Measurements from ENCODE around the gene FGF6.

FGF6 gene

DNA sequence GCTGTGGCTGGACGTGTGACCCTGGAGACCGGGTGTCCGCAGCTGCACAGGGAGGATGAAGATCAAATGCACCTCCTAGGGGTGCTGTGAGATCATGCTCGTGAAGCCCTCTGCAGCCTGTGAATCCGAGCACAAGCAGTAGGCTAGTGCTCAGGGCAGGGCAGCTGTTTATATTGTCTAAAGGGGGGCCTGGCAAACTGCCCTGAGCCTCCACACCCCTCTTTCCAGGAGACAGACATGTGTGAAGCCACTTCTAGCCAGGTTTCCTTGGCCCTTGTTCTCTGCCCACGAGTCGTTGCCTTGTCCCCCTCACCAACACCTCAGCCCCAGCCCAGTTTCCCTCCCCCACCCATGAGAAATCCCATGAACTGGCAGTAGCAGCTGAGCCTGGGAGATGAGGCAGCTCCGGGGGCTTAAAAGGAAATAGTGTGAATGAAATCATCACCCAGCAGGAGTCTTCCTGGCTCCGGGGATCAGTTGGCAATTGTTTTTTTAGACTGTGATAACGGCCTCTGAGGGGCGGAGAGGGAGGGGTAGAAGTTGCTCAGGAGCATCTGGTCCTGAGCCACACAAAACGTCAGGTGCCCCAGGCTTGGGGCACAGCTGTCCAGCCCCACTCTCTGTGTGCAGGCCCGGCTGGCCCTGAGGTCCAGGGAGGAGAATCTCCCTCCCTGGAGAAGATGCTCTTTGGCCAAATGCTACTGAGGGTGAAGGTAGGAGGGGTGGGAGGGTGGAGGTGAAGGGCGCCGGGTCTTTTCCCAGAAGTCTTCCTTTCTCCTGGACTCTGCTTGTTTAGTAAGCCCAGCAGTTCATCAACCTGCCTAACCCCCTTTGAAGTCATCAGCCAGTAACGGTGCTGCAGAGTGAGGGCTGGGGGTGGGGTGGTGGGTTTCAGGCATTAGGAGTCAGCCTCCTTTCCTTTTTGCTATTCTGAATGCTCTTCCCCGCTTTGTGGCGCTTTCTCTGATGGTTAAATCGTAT, 4.0 kb downstream of the FGF6 start:
- Mint-ChIP-seq H3K4me3 (no peak overlapping the region), H3K36me3 (ENCODE audit: insufficient read depth) (peaks cover 2% of the 10 kb centered on the region), H3K4me1 (peaks cover 5% of the 10 kb centered on the region), H3K27me3 (peaks cover 48% of the 10 kb centered on the region), H3K9me3 (no peaks in the 10 kb centered on the region), H3K27ac (ENCODE audit: low read depth) (no peak overlapping the region)
- DNase-seq (ENCODE audit: low spot score in 2 of 2) = no peak
- ATAC-seq (replicated peaks; ENCODE audit: extremely low read depth, poor library complexity, severe bottlenecking) = no peak

- no peaks in the 10 kb centered on the region for H3K9me3 Mint-ChIP-seq
- H3K27me3 Mint-ChIP-seq = peaks cover 39% of the 10 kb centered on the region
- H3K36me3 Mint-ChIP-seq (ENCODE audit: insufficient read depth) = peaks cover 2% of the 10 kb centered on the region
- no peak for DNase-seq (ENCODE audit: low spot score in 2 of 2)
- H3K4me3 Mint-ChIP-seq = no peak overlapping the region
- ATAC-seq (replicated peaks; ENCODE audit: extremely low read depth, poor library complexity, severe bottlenecking) = no peak
- H3K27ac Mint-ChIP-seq (ENCODE audit: low read depth) = no peak overlapping the region
- H3K4me1 Mint-ChIP-seq = peaks cover 5% of the 10 kb centered on the region
These were observed 5.3 kb downstream of the FGF6 start for GRCh38 chr12:4440187-4440941.

- H3K4me3 Mint-ChIP-seq = no peak overlapping the region
- peaks cover 2% of the 10 kb centered on the region for H3K36me3 Mint-ChIP-seq (ENCODE audit: insufficient read depth)
- peaks cover 5% of the 10 kb centered on the region for H3K4me1 Mint-ChIP-seq
These were observed 5.9 kb downstream of the FGF6 start for GRCh38 chr12:4439736-4440135.

DNA sequence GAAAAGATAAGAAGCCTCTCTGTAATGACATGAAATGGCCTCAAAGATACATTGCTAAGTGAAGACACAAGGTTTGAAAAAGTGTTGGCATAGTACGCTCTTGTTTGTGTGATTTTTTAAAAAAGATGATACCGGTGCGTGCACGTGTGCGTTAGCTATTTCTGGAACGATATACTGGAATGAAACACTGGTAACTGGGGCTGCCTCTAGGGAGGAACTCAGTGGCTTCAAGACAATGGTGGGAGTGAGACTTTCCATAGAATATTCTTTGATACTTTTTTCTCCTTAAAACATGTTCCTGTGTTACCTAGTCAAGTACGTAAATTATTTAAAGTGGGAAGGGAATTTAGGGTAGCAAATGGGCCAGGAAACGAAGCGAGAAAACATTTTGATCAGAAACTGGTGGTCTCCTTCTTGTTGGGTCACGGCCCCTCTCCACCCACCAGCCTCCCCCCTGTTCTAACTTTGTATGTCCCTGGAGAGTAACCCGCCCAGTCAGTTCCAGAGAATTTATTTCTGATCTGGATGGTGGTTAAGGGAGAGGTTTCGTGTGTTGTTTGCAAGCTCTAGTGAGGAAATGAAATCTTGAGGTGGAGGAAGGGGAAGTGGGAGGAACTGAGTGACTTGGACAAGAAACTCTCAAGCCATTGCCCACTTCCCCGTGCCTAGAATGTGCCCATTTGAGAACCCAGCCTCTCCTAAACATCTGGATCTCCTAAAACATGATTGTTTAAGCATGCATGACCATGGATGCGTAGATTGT, 6.6 kb downstream of the FGF6 start:
- Mint-ChIP-seq H3K4me3 (no peak overlapping the region), H3K36me3 (ENCODE audit: insufficient read depth) (peaks cover 2% of the 10 kb centered on the region), H3K9me3 (no peaks in the 10 kb centered on the region), H3K27ac (ENCODE audit: low read depth) (no peak overlapping the region), H3K4me1 (peaks cover 5% of the 10 kb centered on the region), H3K27me3 (peaks cover 41% of the 10 kb centered on the region)
- DNase-seq (ENCODE audit: low spot score in 2 of 2) (no peak), ATAC-seq (replicated peaks; ENCODE audit: extremely low read depth, poor library complexity, severe bottlenecking) (no peak)

More at GRCh38 chr12:4439736-4440135, 5.9 kb downstream of the FGF6 start:
- H3K27ac Mint-ChIP-seq (ENCODE audit: low read depth) = no peak overlapping the region
- H3K9me3 Mint-ChIP-seq = no peaks in the 10 kb centered on the region
- DNase-seq (ENCODE audit: low spot score in 2 of 2) (no peak), ATAC-seq (replicated peaks; ENCODE audit: extremely low read depth, poor library complexity, severe bottlenecking) (no peak)
- H3K27me3 Mint-ChIP-seq = peaks cover 42% of the 10 kb centered on the region

- H3K4me3 Mint-ChIP-seq = no peak overlapping the region
- peaks cover 5% of the 10 kb centered on the region for H3K4me1 Mint-ChIP-seq
- no peaks in the 10 kb centered on the region for H3K9me3 Mint-ChIP-seq
- H3K27me3 Mint-ChIP-seq = peaks cover 37% of the 10 kb centered on the region
- no peak for DNase-seq (ENCODE audit: low spot score in 2 of 2)
- peaks cover 2% of the 10 kb centered on the region for H3K36me3 Mint-ChIP-seq (ENCODE audit: insufficient read depth)
- no peak overlapping the region for H3K27ac Mint-ChIP-seq (ENCODE audit: low read depth)
- no peak for ATAC-seq (replicated peaks; ENCODE audit: extremely low read depth, poor library complexity, severe bottlenecking)
These were observed 10.1 kb downstream of the FGF6 start for GRCh38 chr12:4435537-4435936.

DNA sequence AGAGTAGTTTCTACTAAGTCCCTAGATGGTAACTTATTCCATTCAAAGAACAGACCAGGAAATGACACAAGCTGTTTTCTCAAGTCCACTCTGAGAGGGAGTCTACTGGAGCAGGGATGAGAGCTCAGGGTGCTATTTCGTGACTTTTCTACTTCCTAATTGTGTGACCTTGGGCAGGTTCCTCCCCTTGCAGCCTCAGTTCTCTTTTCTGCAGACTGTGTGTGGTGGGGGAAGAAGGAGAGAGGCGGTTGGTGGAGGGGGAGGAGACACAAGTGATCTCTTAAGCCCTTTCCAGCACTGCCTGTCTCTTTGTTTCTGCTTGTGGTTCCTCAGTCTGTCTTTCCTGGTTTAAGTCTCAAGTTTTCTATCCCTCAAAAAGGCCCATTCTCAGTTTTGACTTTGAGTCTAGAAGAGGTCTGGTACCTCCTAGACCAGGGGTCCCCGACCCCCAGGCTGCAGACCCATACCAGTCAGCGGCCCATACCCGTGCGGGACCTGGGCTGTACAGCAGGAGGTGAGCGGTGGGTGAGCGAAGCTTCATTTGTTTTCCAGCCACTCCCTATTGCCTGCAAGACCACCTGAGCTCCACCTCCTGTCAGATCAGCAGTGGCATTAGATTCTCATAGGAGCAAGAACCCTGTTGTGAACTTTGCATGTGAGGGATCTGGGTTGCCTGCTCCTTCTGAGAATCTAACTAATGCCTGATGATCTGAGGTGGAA, 10.7 kb downstream of the FGF6 start:
- peaks cover 5% of the 10 kb centered on the region for H3K4me1 Mint-ChIP-seq
- peaks cover 2% of the 10 kb centered on the region for H3K36me3 Mint-ChIP-seq (ENCODE audit: insufficient read depth)
- ATAC-seq (replicated peaks; ENCODE audit: extremely low read depth, poor library complexity, severe bottlenecking) (no peak), DNase-seq (ENCODE audit: low spot score in 2 of 2) (no peak)
- no peak overlapping the region for H3K4me3 Mint-ChIP-seq
- peaks cover 40% of the 10 kb centered on the region for H3K27me3 Mint-ChIP-seq
- H3K9me3 Mint-ChIP-seq = no peaks in the 10 kb centered on the region
- no peak overlapping the region for H3K27ac Mint-ChIP-seq (ENCODE audit: low read depth)

GRCh38 chr12:4434301-4434700, 11.3 kb downstream of the FGF6 start:
- H3K4me1 Mint-ChIP-seq = peaks cover 5% of the 10 kb centered on the region
- ATAC-seq (replicated peaks; ENCODE audit: extremely low read depth, poor library complexity, severe bottlenecking) (no peak), DNase-seq (ENCODE audit: low spot score in 2 of 2) (no peak)
- no peaks in the 10 kb centered on the region for H3K9me3 Mint-ChIP-seq
- peaks cover 2% of the 10 kb centered on the region for H3K36me3 Mint-ChIP-seq (ENCODE audit: insufficient read depth)
- no peak overlapping the region for H3K4me3 Mint-ChIP-seq
- peaks cover 46% of the 10 kb centered on the region for H3K27me3 Mint-ChIP-seq
- no peak overlapping the region for H3K27ac Mint-ChIP-seq (ENCODE audit: low read depth)

DNA sequence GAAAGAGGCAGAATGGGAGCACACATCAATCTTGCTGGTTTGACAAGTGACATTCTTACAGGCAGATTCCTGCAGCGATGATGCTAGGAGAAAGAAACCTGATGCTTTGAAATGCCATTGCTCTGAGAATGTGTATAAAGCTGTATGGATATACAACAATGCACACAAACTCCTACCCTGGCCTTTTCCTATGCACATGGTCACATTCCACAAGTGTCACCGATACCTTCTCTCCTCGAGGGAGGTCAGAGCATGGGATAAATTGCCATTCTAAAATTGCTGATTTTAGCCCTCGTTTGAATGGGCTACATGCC, 11.9 kb downstream of the FGF6 start:
- Mint-ChIP-seq H3K27me3 (peaks cover 52% of the 10 kb centered on the region), H3K4me1 (peaks cover under 1% of the 10 kb centered on the region), H3K9me3 (no peaks in the 10 kb centered on the region), H3K4me3 (no peak overlapping the region), H3K27ac (ENCODE audit: low read depth) (no peak overlapping the region), H3K36me3 (ENCODE audit: insufficient read depth) (peaks cover 2% of the 10 kb centered on the region)
- ATAC-seq (replicated peaks; ENCODE audit: extremely low read depth, poor library complexity, severe bottlenecking) (no peak), DNase-seq (ENCODE audit: low spot score in 2 of 2) (no peak)

GRCh38 chr12:4432878-4433744, 12.5 kb downstream of the FGF6 start:
- Mint-ChIP-seq H3K27me3 (peaks cover 56% of the 10 kb centered on the region), H3K27ac (ENCODE audit: low read depth) (no peak overlapping the region), H3K36me3 (ENCODE audit: insufficient read depth) (peaks cover 2% of the 10 kb centered on the region), H3K4me3 (no peak overlapping the region), H3K9me3 (no peaks in the 10 kb centered on the region), H3K4me1 (no peaks in the 10 kb centered on the region)
- DNase-seq (ENCODE audit: low spot score in 2 of 2) (no peak), ATAC-seq (replicated peaks; ENCODE audit: extremely low read depth, poor library complexity, severe bottlenecking) (no peak)

GRCh38 chr12:4431866-4432265, 13.7 kb downstream of the FGF6 start:
- no peak for DNase-seq (ENCODE audit: low spot score in 2 of 2)
- no peaks in the 10 kb centered on the region for H3K4me1 Mint-ChIP-seq
- H3K27me3 Mint-ChIP-seq = peaks cover 56% of the 10 kb centered on the region

DNA sequence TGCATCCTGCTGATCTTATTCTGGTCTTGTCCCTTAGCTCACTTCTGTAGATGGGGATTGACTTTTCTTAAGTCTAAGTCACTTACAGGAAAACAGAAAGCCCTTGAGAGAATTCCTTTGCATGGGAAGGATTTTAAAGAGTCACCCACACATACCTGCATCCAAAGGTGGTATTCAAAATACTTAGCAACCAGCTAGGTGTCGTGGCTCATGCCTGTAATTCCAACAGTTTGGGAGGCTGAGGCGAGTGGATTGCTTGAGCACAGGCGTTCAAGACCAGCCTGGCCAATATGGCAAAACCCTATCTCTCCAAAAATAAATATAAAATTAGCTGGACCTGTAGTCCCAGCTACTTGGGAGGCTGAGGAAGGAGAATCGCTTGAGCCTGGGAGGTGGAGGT, 14.2 kb downstream of the FGF6 start:
- ATAC-seq (replicated peaks; ENCODE audit: extremely low read depth, poor library complexity, severe bottlenecking) = no peak
- H3K27ac Mint-ChIP-seq (ENCODE audit: low read depth) = no peak overlapping the region
- no peak overlapping the region for H3K4me3 Mint-ChIP-seq
- no peaks in the 10 kb centered on the region for H3K9me3 Mint-ChIP-seq
- H3K36me3 Mint-ChIP-seq (ENCODE audit: insufficient read depth) = no peaks in the 10 kb centered on the region
- H3K4me1 Mint-ChIP-seq = no peaks in the 10 kb centered on the region
- H3K27me3 Mint-ChIP-seq = peaks cover 56% of the 10 kb centered on the region
- no peak for DNase-seq (ENCODE audit: low spot score in 2 of 2)

More at GRCh38 chr12:4431866-4432265, 13.7 kb downstream of the FGF6 start:
- ATAC-seq (replicated peaks; ENCODE audit: extremely low read depth, poor library complexity, severe bottlenecking) = no peak
- Mint-ChIP-seq H3K9me3 (no peaks in the 10 kb centered on the region), H3K27ac (ENCODE audit: low read depth) (no peak overlapping the region), H3K36me3 (ENCODE audit: insufficient read depth) (no peaks in the 10 kb centered on the region), H3K4me3 (no peak overlapping the region)

Measured in central memory CD8-positive, alpha-beta T cell (primary cell).